HG03064 (cell line): Measurements from ENCODE around the gene VWA7.
"Not testable (repeated sequence)": the region's sequence is repeated elsewhere in the genome, so short reads cannot be mapped to it uniquely, and the experiment has no call there.

Experiments
- ATAC-seq: cut with Tn5 transposase; IDR thresholded peaks from one replicate; pipeline ENCODE4 v1.9.1; 2021; ENCODE audit warnings: low read depth; ENCODE audit not compliant: unreplicated experiment

The VWA7 gene

GRCh38 chr6:31776989-31777666 lies at the start of gene VWA7:
Gene VWA7, minus strand, starts transcription at chr6:31777328. Its CDS starts 549 bp downstream, at chr6:31776779.
- no peak for ATAC-seq

GRCh38 chr6:31826793-31827285 lies 49.7 kb upstream of the VWA7 start:
- no peak for ATAC-seq

- ATAC-seq = no peak
Observed at GRCh38 chr6:31825553-31825952, 48.4 kb upstream of the VWA7 start.

GRCh38 chr6:31823592-31824196 lies 46.6 kb upstream of the VWA7 start:
- not testable (repeated sequence) for ATAC-seq

- no peak for ATAC-seq
Observed at GRCh38 chr6:31822036-31822821, 45.1 kb upstream of the VWA7 start.

- ATAC-seq = no peak
Observed at GRCh38 chr6:31821301-31822035, 44.3 kb upstream of the VWA7 start.

GRCh38 chr6:31820399-31820798 lies 43.3 kb upstream of the VWA7 start:
- not testable (repeated sequence) for ATAC-seq

GRCh38 chr6:31819871-31820299 lies 42.8 kb upstream of the VWA7 start:
- ATAC-seq = no peak

GRCh38 chr6:31817929-31818511 lies 40.9 kb upstream of the VWA7 start:
- not testable (repeated sequence) for ATAC-seq

- not testable (repeated sequence) for ATAC-seq
Observed at GRCh38 chr6:31817133-31817928, 40.2 kb upstream of the VWA7 start.

GRCh38 chr6:31815025-31815838 lies 38.1 kb upstream of the VWA7 start, which contains the start of the genes HSPA1A and HSPA1L:
Gene HSPA1A, plus strand, starts transcription at chr6:31815543. Its CDS starts 214 bp downstream, at chr6:31815757.
Gene HSPA1L, minus strand, starts transcription at chr6:31815283. Its CDS starts 3,311 bp downstream, at chr6:31811972.
- ATAC-seq = no peak

GRCh38 chr6:31814677-31815024 lies 37.5 kb upstream of the VWA7 start:
- no peak for ATAC-seq

- no peak for ATAC-seq
Observed at GRCh38 chr6:31813465-31813849, 36.3 kb upstream of the VWA7 start.

GRCh38 chr6:31811645-31812044 lies 34.5 kb upstream of the VWA7 start:
- no peak for ATAC-seq

- ATAC-seq = not testable (repeated sequence)
Observed at GRCh38 chr6:31808599-31808998, 31.5 kb upstream of the VWA7 start.

- ATAC-seq = peak; percentile 80
Observed at GRCh38 chr6:31806470-31807272, 29.5 kb upstream of the VWA7 start, which contains the start of gene LSM2. Gene LSM2, minus strand, starts transcription at chr6:31806966. Its CDS starts 209 bp downstream, at chr6:31806757.

- peak; percentile 12 for ATAC-seq
Observed at GRCh38 chr6:31805939-31806469, 28.9 kb upstream of the VWA7 start.
